C4-2B (cell line): ENCODE measurements around the gene ADORA2B.

Source experiments
- H3K27ac ChIP-seq: fragments of 450-650 bp; 2 replicates; pipeline ENCODE4 v1.5.1; 2017
- ZFX ChIP-seq: fragments of 450-650 bp; IDR thresholded peaks from 2 replicates; pipeline ENCODE4 v1.6.1; 2017
- TF ChIP-seq, protein P1 (sequence below): fragments of 450-650 bp; conservative IDR thresholded peaks from 2 replicates; pipeline ENCODE4 v1.5.1; 2017; ENCODE audit warnings: mild to moderate bottlenecking

The ADORA2B gene

DNA sequence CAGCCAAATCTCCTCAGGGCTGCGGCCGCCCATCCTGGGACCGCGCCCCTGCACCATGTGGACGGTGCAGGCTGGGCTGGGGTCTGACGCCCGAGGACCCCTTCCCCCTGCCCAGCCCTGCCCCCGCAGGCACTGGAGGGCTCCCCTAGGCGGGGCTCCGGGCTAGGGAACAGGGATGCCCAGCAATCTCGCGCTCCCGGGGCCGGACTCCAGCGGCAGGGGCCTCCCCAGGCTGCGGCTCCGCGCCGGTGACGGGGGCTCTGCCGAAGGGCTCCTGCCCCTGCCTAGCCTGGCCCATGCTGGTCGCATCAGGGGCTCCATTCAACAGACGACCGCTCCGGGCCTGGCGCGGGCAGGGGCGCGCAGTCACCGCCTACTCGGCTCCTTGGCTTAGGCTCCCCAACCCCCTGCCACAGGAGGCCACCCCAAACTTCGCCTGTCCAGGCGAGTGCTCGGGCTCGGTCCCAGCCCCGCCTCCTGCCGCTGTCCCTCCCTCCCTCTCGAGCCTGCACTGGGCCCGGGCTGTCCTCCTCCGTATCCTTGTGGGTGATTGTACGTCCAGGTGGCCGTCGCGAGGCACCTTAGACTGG is 27.4 kb upstream of the ADORA2B start:
- H3K27ac ChIP-seq = peak overlapping the region; percentile 54; the same call in 1 of the 2 replicates
- TF ChIP-seq, protein P1, sequence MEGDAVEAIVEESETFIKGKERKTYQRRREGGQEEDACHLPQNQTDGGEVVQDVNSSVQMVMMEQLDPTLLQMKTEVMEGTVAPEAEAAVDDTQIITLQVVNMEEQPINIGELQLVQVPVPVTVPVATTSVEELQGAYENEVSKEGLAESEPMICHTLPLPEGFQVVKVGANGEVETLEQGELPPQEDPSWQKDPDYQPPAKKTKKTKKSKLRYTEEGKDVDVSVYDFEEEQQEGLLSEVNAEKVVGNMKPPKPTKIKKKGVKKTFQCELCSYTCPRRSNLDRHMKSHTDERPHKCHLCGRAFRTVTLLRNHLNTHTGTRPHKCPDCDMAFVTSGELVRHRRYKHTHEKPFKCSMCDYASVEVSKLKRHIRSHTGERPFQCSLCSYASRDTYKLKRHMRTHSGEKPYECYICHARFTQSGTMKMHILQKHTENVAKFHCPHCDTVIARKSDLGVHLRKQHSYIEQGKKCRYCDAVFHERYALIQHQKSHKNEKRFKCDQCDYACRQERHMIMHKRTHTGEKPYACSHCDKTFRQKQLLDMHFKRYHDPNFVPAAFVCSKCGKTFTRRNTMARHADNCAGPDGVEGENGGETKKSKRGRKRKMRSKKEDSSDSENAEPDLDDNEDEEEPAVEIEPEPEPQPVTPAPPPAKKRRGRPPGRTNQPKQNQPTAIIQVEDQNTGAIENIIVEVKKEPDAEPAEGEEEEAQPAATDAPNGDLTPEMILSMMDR = no peak
- no peak for TF ChIP-seq ZFX

GRCh38 chr17:15918261-15918660 is 26.7 kb upstream of the ADORA2B start:
- TF ChIP-seq ZFX = no peak
- TF ChIP-seq, protein P1 = no peak
- peak overlapping the region; percentile 54 for H3K27ac ChIP-seq

DNA sequence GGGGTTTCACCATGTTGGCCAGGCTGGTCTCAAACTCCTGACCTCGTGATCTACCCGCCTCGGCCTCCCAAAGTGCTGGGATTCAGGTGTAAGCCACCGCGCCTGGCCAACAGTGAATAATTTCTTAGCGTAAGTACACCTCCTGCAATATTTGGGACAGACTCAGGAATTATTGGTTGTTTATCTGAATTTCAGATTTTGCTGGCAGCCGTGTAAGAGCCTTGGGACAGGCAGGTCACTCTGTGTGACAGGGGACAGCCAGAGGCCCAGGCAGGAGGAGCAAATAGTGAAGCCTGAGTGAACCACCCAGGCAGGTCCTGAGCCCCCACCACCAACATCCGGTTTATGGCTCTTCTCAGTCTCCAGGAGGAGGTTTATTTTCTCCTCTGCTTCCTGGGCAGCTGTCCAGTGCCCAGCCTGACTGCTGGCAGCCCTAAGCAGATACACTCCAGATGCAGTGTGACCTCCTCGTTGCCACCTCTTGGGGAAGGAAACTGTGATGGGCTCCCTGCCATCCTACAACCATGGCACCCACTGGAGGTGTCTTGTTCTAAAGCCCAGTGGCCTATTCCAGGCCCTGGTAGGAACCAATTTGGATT is 26.2 kb upstream of the ADORA2B start:
- TF ChIP-seq, protein P1 = no peak
- TF ChIP-seq ZFX = 0 out of 2 replicates have a peak, but pooled peaks have one; percentile 13
- H3K27ac ChIP-seq = peak overlapping the region; percentile 54

- TF ChIP-seq, protein P1 = no peak
- TF ChIP-seq ZFX = no peak
- peak overlapping the region; percentile 54 for H3K27ac ChIP-seq
Observed at GRCh38 chr17:15919466-15919865, 25.5 kb upstream of the ADORA2B start.

- TF ChIP-seq ZFX = no peak
- TF ChIP-seq, protein P1 = no peak
- H3K27ac ChIP-seq = no peak overlapping the region
Observed at GRCh38 chr17:15920758-15921239, 24.1 kb upstream of the ADORA2B start.

DNA sequence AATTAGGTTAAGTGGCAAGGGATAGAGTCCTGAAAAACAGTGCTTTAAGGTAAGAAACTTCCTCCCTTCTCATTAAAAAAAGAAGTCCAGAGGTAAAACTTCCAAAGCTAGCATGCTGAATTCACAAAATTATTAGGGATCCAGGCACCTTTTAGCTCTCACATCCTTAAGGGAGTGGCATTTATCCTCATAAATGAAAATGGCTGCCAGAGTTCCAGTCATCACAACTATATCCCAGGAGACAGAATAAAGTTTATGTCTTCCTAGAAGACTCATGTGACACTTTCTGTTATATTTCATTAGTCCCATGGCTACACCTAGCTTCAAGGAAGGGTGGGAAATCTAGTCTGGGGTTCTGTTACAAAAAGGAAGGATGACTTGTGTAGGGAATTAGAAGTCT is 23.3 kb upstream of the ADORA2B start:
- no peak overlapping the region for H3K27ac ChIP-seq

DNA sequence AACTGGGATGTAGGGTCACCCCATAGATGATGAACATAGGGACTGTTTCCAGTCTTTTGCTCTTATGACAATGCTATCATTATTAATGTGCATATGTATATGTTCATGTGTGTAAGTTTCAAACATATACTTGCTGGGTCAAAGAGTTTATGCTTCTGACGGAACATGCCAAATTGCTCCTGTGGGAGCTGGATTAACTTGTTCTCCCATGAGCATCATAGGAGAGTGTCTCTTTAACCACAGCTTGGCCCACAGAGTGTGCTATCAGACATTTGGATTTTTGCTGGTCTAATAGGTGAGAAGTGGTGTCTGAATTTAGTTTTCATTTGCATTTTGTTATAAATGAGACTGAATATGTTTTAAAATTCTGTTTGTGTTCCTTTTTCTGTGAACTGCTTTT is 22.3 kb upstream of the ADORA2B start:
- TF ChIP-seq ZFX = no peak
- TF ChIP-seq, protein P1 = no peak
- H3K27ac ChIP-seq = no peak overlapping the region

More for the DNA sequence above, 23.3 kb upstream of the ADORA2B start:
- TF ChIP-seq, protein P1 = no peak
- TF ChIP-seq ZFX = no peak
